MM.1S (cell line): ENCODE measurements around the gene TTC27.

Source experiments
- EZH2 ChIP-seq: fragments of 300-600 bp; sonication (generic); optimal IDR thresholded peaks from 2 replicates; pipeline ENCODE3; 2017; ENCODE audit warnings: low read depth, mild to moderate bottlenecking, antibody characterized with exemption, low read length, mixed read lengths
- EZH2phosphoT487 ChIP-seq: fragments of 300-600 bp; sonication (generic); IDR thresholded peaks from 2 replicates; pipeline ENCODE4 v1.6.1; 2018; ENCODE audit warnings: antibody characterized with exemption, low read length
- TF ChIP-seq, protein P1 (sequence below): fragments of 300-600 bp; sonication (generic); IDR thresholded peaks from 2 replicates; pipeline ENCODE4 v1.5.1; 2016; ENCODE audit warnings: antibody characterized with exemption, low read length, mixed read lengths

DNA sequence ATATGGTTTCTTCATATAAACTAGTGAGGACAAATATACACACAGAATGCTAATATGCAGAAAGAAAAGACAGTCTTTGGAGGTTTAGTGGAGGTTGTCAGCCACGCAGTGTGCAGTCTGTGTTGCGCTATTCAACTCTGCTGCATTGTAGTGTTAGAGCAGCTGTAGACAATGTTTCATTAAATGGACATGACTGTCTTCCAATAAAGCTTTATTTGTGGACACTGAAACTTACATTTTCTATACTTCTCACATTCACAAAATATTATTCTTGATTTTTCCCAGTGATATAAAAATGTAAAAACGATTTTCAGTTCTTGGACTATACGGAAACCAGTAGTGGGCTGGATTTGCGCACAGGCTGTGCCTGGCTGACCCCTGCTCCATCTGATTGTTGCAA lies 13.3 kb downstream of the TTC27 start:
- TF ChIP-seq, protein P1, sequence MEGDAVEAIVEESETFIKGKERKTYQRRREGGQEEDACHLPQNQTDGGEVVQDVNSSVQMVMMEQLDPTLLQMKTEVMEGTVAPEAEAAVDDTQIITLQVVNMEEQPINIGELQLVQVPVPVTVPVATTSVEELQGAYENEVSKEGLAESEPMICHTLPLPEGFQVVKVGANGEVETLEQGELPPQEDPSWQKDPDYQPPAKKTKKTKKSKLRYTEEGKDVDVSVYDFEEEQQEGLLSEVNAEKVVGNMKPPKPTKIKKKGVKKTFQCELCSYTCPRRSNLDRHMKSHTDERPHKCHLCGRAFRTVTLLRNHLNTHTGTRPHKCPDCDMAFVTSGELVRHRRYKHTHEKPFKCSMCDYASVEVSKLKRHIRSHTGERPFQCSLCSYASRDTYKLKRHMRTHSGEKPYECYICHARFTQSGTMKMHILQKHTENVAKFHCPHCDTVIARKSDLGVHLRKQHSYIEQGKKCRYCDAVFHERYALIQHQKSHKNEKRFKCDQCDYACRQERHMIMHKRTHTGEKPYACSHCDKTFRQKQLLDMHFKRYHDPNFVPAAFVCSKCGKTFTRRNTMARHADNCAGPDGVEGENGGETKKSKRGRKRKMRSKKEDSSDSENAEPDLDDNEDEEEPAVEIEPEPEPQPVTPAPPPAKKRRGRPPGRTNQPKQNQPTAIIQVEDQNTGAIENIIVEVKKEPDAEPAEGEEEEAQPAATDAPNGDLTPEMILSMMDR, result no peak
- no peak for TF ChIP-seq EZH2
- no peak for TF ChIP-seq EZH2phosphoT487
